NCI-H774 (cell line): ENCODE measurements around the gene GIGYF2.
"Not testable (repeated sequence)": the region's sequence is repeated elsewhere in the genome, so short reads cannot be mapped to it uniquely, and the experiment has no call there.

Experiments
- DNase-seq: peaks from one replicate; lab custom pipeline; 2025; lab: John Stamatoyannopoulos, UW

Gene GIGYF2

DNA sequence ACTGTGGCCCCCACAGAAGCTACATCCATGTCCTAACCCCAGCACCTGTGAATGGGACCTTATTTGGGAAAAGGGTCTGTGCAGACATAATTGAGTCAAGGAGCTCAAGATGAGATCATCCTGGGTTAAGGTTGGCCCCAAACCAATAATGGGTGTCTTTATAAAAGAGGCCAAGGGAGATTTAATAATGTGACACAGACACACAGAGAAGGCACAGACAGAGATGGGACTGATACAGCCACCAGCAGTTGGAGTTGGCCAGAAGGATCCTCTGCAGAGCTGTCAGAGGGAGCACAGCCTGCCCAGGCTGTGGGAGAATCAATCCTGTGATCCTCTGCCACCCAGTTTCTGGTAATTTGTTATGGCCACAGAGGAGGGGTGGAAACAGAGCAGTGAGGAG is 199.0 kb downstream of the GIGYF2 start:
- DNase-seq = no peak

DNA sequence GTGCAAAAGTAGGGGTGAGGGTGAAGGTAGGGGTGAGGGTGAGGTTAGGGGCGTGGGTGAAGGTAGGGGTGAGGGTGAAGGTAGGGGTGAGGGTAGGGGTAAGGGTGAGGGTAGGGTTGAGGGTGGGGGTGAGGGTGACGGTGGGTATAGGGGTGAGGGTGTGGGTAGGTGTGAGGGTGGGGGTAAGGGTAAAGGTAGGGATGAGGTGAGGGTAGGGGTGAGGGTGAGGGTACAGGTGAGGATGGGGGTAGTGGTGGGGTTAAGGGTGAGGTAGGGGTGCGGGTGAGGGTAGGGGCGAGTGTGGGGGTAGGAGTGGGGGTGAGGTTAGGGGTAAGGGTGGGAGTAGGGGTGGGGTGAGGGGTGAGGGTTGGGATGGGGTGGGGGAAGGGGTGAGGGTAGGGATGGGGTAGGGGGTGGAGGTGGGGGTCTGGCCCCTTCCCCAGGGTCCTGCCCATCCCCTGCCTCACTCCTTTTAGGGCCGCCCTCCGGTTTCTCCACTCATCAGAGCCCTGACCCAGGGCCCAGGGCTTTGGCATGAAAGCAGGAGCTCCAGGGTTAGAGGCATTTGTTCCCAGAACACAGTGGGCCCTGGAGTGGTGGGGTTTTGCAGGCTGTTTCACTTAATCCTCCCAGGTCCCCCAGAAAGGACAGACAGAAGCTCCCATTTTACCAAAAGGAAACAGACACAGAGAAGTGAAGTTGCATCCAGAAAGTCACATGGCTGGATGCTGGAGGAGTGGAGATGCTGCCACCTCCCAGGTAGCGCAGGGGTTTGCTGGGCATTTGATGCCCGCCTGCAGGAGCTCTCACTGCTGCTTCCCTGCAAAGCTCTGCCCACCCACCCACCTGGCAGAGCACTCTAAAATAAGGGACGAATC is 199.8 kb downstream of the GIGYF2 start:
- DNase-seq = no peak

DNA sequence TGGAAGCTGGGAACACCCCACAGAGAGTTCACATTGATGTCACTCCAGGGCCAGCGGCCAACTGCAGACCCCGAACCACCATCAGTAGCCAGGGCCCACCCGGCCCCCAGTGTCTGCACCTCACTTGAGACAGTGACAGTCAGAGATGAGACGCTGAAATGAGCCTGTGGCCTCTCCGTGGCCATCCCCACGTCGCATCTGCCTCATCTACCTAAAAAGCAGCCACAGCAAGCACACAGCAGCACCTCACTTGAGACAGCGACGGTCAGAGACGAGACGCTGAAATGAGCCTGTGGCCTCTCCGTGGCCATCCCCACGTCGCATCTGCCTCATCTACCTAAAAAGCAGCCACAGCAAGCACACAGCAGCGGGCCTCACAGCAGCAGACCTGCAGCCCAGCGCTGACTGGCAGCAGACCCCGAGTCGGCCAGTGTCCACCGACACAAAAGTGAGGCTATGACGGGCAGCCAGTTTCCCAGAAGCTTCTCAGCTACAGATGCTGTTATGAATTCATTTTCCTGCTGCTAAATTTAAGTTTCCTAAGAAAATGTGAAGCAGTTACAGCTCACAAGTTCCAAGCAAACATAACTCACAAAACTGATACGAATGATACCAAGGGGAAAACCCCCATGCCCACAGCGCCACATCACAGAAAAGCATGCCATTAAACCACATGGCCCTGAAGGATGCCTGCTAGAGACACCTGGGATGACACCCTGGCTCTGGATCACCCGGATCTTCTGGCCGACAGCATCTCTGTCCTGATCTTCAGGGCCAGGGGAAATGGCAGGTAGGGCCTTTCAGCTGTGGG is 200.7 kb downstream of the GIGYF2 start:
- DNase-seq = no peak

DNA sequence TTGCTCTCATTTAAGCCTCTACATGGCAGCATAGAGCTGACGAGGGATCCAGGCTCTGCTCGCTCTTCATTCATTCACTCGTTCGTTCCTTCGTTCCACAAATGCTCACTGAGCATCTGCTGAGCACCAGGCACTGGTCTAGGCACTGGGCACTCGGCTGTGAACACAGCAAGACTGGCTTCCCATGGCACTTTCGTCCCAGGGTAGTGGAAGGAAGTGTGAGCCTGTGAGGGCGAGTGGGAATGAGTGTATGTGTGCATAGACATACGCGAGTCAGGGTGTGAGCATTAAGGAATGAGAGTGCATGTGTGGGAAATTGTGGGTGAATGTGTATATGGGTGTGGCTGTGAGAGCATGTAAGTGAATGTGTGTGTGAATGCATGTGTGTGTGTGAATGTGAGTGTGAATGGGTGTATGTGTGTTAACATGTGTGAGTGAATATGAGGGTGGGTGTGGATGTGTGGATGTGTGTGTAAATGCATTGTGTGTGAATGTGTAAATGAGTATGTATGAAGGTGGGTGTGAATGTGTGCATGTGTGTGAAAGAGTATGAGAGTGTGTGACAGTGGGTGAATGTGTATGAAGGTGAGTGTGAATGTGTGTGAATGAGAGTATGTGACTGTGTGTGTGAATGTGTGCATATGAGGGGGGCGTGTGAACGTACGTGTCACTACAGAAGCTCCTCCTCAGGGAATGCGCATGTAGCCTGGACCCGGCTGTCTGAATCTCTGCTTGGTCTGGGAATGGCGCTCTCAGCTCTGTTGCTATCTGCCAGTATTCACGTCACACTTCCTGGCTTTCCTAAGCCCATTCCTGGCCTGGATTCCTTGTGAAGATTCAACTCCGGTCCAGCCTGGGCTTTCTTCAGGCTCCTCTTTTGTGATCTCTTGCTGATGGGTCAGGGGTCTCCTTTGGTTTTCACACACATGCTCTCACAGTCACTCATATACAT is 201.7 kb downstream of the GIGYF2 start:
- no peak for DNase-seq

DNA sequence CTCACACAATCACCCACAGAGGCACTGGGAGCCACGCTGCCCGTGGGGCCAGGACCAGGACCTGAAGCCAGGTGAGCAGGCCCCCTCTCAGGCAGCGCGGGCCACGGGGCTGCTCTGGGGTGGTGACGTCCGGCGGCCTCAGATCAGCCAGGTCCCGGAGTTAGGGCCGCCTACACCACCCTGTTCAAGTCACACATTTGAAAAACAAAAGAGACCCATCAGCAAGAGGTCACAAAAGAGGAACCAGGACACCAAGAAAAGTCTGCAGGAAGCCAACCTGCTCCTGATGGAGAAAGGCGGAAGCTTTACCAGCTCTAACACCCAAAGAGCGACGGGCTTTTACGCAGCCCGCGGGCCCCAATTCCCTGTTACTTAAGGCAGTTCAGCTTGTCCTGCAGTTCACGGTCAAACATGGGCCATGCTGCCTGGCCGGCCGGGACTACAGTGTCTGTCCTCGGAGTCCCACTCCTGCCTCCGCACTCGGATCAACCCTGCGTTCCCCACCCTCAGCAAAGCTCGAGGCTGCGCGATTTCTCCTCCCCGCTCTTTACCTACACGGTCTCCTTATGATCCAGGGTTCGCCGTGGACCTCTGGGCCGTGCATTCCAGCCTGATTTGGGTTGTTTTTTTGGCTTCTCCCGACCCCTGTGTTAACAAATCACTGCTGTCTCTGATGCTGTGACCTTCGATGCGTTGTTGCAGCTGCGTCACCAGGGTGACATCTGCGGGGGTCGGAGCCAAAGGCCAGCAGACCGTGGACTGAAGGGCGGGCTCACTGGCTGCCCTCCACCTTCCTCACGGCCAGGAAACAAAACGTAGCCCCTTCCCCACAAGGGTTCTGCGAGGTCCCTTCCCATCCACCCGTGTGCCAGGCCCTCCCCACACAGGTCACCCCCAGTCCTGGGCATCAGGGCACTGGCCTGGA is 203.9 kb downstream of the GIGYF2 start:
- no peak for DNase-seq

DNA sequence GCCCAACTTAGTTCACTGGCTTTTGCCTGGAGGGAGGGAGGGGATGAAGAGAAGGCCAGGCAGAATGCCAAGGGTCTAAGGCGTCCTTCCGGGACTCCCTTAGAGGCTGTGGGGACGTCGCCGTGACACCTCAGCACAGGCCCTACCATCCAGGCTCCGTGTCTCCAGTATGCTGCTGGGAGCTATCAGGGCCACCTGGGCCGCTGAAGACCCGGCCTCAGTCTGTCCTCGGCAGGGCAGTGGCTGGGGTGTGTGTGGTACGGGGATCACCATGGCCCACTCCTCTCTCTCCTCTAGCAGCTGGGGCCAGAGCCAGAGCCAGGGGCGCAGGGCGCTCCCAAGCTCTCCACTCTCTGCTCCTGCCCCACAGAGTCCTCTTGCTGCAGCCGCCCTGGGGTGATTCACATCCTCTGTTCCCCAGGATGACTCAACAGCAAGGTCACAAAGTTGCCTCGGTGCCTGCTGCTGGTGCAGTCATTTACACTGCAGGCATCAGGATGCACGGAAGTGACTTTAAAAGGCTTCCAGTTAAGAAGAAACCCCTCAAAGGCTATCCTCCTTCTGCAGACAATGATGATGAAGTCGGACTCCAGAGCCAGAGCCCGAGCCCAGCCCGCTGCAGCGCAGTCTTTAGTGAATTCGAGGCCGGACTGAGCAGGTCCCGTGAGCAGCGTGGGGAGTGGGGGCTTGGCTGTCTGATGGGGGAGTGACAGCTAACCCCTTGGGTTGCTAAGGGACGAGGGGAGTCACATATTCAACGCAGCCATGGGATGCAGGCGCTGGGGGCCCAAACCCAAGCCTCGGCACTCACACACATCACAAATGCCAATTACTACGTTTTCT is 204.8 kb downstream of the GIGYF2 start:
- DNase-seq = no peak

DNA sequence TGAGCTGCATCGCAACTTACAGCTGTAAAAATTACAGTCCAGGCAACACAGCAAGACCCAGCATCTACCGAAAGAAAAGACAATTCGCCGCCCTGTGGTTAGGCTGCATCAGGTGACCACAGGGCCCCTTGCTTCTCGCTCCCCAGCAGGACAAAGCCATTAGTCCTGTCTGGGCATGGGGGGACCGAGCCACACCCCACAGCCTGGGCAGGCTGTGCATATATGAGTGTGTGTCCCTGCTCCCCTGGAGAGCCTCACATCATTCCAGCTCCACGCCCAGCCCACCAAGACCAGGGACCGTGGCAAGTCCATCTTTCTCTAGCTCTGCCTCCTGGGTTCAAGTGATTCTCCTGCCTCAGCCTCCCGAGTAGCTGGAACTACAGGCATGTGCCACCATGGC is 206.9 kb downstream of the GIGYF2 start:
- no peak for DNase-seq

DNA sequence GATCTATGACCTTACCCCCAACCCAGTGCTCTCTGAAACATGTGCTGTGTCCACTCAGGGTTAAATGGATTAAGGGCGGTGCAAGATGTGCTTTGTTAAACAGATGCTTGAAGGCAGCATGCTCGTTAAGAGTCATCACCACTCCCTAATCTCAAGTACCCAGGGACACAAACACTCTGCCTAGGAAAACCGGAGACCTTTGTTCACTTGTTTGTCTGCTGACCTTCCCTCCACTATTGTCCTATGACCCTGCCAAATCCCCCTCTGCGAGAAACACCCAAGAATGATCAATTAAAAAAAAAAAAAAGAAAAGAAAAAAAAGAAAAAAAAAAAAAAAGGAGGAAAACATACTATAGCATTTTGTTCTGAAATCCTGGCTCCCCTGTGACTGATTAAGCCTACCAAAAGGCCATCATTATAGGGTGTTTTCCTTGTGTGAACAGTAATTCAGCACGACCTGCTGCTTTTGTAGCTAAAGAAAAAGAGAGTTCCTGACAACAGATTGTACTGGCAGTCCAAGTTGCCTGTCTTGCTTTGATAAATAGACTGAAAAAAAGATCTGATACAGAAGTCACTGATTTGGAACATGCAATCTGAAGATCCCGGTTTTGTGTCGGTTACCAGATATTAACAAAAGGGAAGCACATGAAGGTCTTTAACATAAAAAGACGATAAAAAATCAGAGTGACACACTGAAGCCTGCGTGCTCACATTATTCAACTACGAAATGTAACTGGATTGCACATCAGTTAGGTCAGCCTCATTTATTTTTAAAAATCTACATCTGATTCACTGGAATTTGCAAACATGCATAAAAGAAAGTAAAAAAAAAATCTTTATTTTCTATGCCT is 210.0 kb downstream of the GIGYF2 start:
- DNase-seq = peak; percentile 22

DNA sequence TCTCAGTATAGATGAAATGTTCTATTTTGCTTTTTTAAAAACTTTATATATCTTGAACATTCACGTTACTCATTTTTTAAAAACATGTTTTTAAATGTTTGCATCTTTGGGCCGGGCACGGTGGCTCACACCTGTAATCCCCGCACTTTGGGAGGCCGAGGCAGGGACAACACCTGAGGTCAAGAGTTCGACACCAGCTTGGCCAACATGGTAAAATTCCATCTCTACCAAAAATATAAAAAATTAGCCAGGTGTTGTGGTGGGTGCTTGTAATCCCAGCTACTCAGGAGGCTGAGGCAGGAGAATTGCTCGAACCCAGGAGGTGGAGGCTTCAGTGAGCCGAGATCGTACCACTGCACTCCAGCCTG is 210.6 kb downstream of the GIGYF2 start:
- not testable (repeated sequence) for DNase-seq

DNA sequence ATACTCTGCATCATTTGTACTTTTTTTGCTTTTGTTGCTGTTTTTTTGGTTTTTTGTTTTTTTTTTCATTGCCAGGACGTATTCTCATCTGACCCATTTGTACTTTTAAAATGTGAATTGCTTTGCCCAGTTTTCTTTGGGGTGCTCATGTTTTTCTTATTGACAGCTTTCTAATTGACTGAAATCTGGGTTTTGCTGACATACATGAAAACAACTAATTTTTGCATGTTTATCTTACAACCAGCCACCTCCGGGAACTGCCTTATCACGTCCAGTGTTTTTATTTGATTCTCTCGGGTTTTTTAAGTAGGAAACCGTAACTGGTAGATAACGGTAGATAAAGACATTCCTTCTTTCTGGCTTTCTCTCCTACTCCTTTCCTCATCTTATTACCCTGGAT is 211.6 kb downstream of the GIGYF2 start:
- DNase-seq = no peak
